Naive B cell (primary cell): ENCODE measurements around the gene DNASE1L2. TPM values are rescaled to one million over a fixed set of nuclear protein-coding genes. Genes with fewer than 3 reads are reported as not detected.

Source experiments
- ATAC-seq, 2 donors: fragments of 150-1000 bp; cut with Tn5 transposase; 2 replicates each; pipeline ENCODE4 v1.10.0; 2021; ENCODE audit warnings: low read depth in 2 of 2, mild to moderate bottlenecking in 2 of 2, moderate library complexity in 2 of 2
- DNase-seq: peaks from one replicate; pipeline ENCODE4 v3.0.0; 2022
- H3K27ac Mint-ChIP-seq, 6 donors: one replicate each; pipeline ENCODE4 v1.8.0; 2020 to 2022; ENCODE audit warnings: mild to moderate bottlenecking in 6 of 6, mixed read lengths in 6 of 6, moderate library complexity in 5 of 6, inconsistent platforms in 2 of 6
- H3K27me3 Mint-ChIP-seq, 3 donors: one replicate each; pipeline ENCODE4 v1.8.0; 2021 to 2022; ENCODE audit warnings: mixed read lengths in 3 of 3, mild to moderate bottlenecking in 1 of 3
- H3K36me3 Mint-ChIP-seq, 2 donors: one replicate each; pipeline ENCODE4 v1.8.0; 2020 to 2022; ENCODE audit warnings: mixed read lengths in 2 of 2, inconsistent platforms in 1 of 2, mild to moderate bottlenecking in 1 of 2
- H3K4me1 Mint-ChIP-seq, 3 donors: one replicate each; pipeline ENCODE4 v1.8.0; 2020 to 2022; ENCODE audit warnings: mixed read lengths in 3 of 3, inconsistent platforms in 1 of 3, mild to moderate bottlenecking in 1 of 3, moderate library complexity in 1 of 3
- H3K4me3 Mint-ChIP-seq, 8 donors: one replicate each; pipeline ENCODE4 v1.8.0; 2020 to 2022; ENCODE audit warnings: mild to moderate bottlenecking in 8 of 8, mixed read lengths in 8 of 8, moderate library complexity in 8 of 8, inconsistent platforms in 2 of 8
- H3K9me3 Mint-ChIP-seq, 7 donors: one replicate each; pipeline ENCODE4 v1.8.0; 2020 to 2022; ENCODE audit warnings: mixed read lengths in 7 of 7, mild to moderate bottlenecking in 5 of 7, inconsistent platforms in 2 of 7, moderate library complexity in 1 of 7
- polyA plus RNA-seq, 6 donors: library from polyadenylated mRNA; unstranded; fragments of 300-500 nt; fragmentation: Illumina TruSeq; gene quantifications; one replicate each; pipeline ENCODE4 v1.2.3, GENCODE V29; 2021; ENCODE audit warnings: low read depth in 6 of 6

DNASE1L2 gene
- polyA plus RNA-seq, 6 donors from 2014 or later, result 0.30 TPM; not detected in 5

DNA sequence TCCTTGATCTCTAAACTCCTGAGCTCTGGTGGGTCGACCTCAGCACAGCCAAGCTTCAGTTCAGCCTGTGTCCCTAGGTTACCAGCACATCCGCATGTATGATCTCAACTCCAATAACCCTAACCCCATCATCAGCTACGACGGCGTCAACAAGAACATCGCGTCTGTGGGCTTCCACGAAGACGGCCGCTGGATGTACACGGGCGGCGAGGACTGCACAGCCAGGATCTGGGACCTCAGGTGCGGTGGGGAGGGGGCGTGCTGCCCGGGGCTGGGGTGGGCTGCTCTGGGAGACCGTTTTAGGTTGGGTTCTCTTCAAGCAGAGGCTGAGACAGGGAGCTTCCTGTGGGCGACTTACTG, 29.8 kb upstream of the DNASE1L2 start:
- Mint-ChIP-seq H3K27ac (peak overlapping the region in 5 of 6 donors; percentile 63 to 96 (median 88)), H3K4me3 (peak overlapping the region; percentile 66 to 88 (median 80)), H3K4me1 (peaks cover 17 to 32% (median 20%) of the 10 kb centered on the region in 3 donors), H3K27me3 (peaks cover 0 to 8% (median 0%) of the 10 kb centered on the region in 3 donors), H3K36me3 (peaks cover 0 to 9% of the 10 kb centered on the region in 2 donors), H3K9me3 (no peaks in the 10 kb centered on the region)
- no peak for ATAC-seq
- DNase-seq, result no peak

DNA sequence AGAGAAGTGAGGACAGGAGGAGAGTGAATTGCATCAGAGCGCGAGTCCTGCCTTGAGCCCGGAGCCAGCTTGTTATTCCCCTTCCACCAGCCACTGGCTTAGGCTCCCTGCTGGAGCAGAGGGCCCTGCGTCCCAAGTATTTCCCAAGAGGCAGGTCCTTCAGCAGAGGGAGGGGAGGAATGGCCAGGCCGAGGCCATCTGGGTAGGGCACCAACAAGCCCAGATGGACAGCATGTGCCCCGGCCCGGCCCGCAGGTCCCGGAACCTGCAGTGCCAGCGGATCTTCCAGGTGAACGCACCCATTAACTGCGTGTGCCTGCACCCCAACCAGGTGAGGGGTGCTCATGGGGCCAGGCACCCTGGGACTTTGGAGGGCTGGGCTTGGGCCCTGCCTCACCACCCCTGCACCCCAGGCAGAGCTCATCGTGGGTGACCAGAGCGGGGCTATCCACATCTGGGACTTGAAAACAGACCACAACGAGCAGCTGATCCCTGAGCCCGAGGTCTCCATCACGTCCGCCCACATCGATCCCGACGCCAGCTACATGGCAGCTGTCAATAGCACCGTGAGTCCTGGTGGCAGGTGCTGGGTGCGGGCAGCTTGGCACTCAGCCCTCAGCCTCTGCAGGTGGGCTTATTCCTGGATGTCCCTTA, 29.3 kb upstream of the DNASE1L2 start:
- DNase-seq (no peak), ATAC-seq (no peak)
- Mint-ChIP-seq H3K36me3 (peaks cover 0 to 9% of the 10 kb centered on the region in 2 donors), H3K27me3 (peaks cover 0 to 3% (median 0%) of the 10 kb centered on the region in 3 donors), H3K4me1 (peaks cover 17 to 32% (median 23%) of the 10 kb centered on the region in 3 donors), H3K4me3 (peak overlapping the region in 7 of 8 donors; percentile 66 to 88 (median 81)), H3K9me3 (no peaks in the 10 kb centered on the region), H3K27ac (peak overlapping the region in 4 of 6 donors; percentile 57 to 96 (median 86))

DNA sequence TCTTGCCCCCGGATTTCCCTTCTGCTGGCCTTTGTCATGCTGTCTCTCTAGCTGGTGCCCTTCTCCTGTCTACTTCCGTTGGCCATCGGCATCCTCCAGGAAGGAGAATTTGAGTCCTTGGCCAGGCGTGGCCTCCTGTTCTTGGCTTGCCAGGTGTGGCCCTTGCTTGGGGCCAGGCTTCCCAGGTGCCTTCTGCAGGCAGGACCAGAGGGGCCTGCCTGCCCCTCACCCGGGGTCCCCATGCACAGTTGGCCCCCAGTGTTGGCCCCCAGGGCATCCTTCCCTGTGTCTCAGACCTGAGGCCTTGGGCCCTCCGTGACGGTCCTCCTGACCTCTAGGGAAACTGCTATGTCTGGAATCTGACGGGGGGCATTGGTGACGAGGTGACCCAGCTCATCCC, 28.4 kb upstream of the DNASE1L2 start:
- H3K27ac Mint-ChIP-seq, result peak overlapping the region in 2 of 6 donors; percentile 54 to 78
- H3K27me3 Mint-ChIP-seq, result no peaks in the 10 kb centered on the region
- ATAC-seq (no peak), DNase-seq (no peak)
- no peaks in the 10 kb centered on the region for H3K9me3 Mint-ChIP-seq
- H3K4me1 Mint-ChIP-seq, result peaks cover 22 to 34% (median 26%) of the 10 kb centered on the region in 3 donors
- peak overlapping the region in 7 of 8 donors; percentile 19 to 87 (median 68) for H3K4me3 Mint-ChIP-seq
- H3K36me3 Mint-ChIP-seq, result peaks cover 0 to 9% of the 10 kb centered on the region in 2 donors

DNA sequence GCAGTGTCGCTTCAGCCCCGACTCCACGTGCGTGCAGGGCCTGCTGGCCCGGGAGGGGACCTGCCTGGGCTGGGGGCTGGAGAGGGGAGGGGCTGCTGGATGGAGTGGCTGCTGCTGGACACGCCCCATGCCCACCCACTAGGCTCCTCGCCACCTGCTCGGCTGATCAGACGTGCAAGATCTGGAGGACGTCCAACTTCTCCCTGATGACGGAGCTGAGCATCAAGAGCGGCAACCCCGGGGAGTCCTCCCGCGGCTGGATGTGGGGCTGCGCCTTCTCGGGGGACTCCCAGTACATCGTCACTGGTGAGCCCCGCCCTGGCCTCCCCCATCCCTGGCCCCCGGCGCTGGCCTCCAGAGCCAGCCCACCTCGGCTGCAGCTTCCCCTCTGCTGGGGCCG, 27.9 kb upstream of the DNASE1L2 start:
- Mint-ChIP-seq H3K36me3 (peaks cover 0 to 9% of the 10 kb centered on the region in 2 donors), H3K4me3 (peak overlapping the region in 1 of 8 donors; percentile 33), H3K27me3 (no peaks in the 10 kb centered on the region), H3K4me1 (peaks cover 26 to 37% (median 26%) of the 10 kb centered on the region in 3 donors), H3K9me3 (no peaks in the 10 kb centered on the region), H3K27ac (no peak overlapping the region)
- ATAC-seq (no peak), DNase-seq (no peak)

DNA sequence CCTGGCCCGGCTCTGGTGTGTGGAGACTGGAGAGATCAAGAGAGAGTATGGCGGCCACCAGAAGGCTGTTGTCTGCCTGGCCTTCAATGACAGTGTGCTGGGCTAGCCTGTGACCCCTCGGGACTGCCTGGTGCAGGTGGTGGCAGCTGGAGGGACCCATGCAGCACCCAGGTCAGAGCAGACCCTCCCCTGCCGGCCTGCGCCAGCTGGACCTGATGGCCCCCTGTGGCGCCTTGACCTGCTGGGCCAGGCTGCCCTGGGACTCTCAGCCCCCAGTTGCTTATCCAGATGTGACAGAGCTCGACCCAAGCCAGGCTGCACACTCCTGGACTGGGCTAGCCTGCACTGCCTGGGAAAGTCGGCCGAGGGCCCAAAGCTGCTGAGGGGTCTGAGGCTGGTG, 27.5 kb upstream of the DNASE1L2 start:
- DNase-seq (no peak), ATAC-seq (no peak)
- Mint-ChIP-seq H3K36me3 (peaks cover 0 to 9% of the 10 kb centered on the region in 2 donors), H3K9me3 (no peaks in the 10 kb centered on the region), H3K27ac (no peak overlapping the region), H3K4me1 (peaks cover 22 to 36% (median 31%) of the 10 kb centered on the region in 3 donors), H3K4me3 (no peak overlapping the region), H3K27me3 (no peaks in the 10 kb centered on the region)

DNA sequence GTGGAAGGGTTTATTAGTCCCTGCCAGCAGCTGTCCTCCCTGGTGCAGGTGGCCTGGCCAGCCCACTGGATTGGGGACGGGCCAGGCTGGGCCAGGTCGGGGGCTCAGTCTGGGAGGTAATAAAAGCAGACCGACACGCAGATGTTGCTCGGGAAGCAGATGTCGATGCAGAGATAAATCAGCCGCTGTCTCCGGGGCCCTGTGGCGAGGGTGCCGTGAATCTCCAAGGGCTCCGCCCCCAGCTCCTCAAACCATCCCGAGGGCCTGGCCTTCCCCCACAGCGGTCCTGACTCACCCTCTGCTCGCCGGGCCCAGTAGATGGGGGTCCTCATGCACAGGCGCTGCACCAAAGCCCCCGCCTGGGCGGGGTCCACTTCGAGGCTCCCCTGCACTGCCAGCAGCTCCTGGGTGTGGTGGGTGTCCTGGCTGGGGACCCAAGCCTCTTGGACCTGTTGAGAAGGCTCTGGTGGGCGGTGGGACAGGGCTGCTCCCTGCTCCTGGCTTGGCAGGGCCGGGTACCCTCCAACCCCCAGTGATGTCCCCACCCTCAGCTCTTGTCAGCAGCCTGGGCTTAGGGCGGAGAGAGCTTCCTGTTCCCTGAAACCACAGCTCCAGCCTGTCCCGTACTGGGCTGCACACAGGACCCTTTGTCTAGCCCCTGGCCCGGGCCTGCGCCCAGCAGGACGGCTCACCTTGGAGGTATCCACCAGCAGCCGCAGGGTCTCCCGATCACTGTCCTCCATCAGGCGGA, 26.8 kb upstream of the DNASE1L2 start:
- DNase-seq, result no peak
- peaks cover 20 to 32% (median 29%) of the 10 kb centered on the region in 3 donors for H3K4me1 Mint-ChIP-seq
- peaks cover 0 to 9% of the 10 kb centered on the region in 2 donors for H3K36me3 Mint-ChIP-seq
- ATAC-seq, result no peak
- H3K9me3 Mint-ChIP-seq, result no peaks in the 10 kb centered on the region
- H3K4me3 Mint-ChIP-seq, result no peak overlapping the region
- H3K27me3 Mint-ChIP-seq, result no peaks in the 10 kb centered on the region
- no peak overlapping the region for H3K27ac Mint-ChIP-seq

DNA sequence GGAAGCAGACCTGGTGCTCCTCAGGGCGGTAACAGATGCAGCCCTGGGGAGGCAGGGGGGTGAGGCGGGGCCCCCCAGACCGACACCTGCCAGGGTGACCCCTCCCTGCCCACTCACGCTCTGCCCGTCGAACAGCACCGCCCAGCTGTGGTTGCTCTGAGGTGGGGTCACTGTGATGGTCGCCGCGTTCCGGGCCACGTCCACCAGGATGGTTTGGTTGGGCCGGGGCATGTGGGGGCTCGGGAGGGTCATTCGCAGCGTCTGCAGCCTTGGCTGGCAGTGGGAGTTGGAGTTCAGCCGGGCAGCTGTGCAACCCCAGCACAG, 26.3 kb upstream of the DNASE1L2 start:
- no peak for ATAC-seq

DNA sequence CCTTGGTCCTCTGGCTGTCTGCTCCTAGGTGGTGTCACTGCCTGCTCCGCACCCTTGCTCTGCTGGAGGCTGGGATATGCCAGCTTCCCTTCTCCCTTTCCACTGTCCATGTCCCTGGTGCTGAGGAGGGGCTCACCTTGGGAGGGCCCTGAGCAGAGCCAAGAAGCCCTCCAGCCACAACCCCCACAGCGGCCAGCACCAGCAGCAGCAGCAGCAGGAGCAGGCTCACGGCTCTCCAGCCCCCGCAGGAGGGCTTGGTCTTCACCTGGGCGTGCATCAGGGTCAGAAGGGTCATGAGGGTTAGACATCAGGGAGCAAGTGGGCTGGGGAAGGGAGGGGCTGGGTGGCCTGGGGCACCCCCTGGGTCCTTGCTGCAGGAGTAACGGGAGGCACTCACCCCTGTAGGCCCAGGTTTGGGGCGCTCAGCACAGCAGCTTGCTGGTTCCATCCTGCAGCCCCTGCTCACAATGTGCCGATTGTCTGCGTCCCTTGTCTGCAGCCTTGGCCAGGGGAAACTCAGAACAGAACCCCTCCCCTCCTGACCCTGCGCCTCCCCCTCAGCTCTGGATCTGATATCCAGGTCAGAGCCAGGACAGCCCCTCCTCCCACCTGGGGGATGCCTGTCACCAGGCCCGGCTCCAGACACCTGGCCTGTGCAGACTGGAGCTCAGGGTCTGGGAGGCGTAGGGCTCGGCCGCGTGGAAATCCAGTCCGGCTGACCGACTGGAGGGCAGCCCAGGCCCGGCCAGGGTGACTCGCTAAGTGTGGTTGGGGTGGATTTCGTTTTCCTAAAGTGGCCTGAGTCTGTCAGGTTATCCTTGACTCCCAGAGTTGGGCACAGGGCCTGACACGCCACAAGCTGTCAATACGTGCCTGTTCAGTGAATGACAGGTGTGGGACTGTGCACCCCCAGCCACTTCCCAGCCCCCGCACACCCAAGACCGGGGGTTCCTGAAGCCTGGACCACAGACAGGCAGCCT, 25.6 kb upstream of the DNASE1L2 start, which contains the start of gene BRICD5:
BRICD5 (minus strand) TSS at position 478 of the 980 bp plus-strand sequence; CDS start at position 448, 30 bp downstream.
- peak within 1 kb of the TSS in 2 of 8 donors; percentile 45 to 46 for H3K4me3 Mint-ChIP-seq
- no peaks in the 10 kb centered on the region for H3K9me3 Mint-ChIP-seq
- H3K27ac Mint-ChIP-seq, result peak within 1 kb of the TSS in 1 of 6 donors; percentile 47
- DNase-seq, result no peak
- no peaks in the 10 kb centered on the region for H3K27me3 Mint-ChIP-seq
- H3K4me1 Mint-ChIP-seq, result peaks cover 21 to 29% (median 27%) of the 10 kb centered on the region in 3 donors
- no peak for ATAC-seq
- peaks cover 0 to 9% of the 10 kb centered on the region in 2 donors for H3K36me3 Mint-ChIP-seq

More for the DNA sequence above, 26.3 kb upstream of the DNASE1L2 start:
- Mint-ChIP-seq H3K4me3 (no peak overlapping the region), H3K27me3 (no peaks in the 10 kb centered on the region), H3K36me3 (peaks cover 0 to 9% of the 10 kb centered on the region in 2 donors), H3K4me1 (peaks cover 17 to 29% (median 24%) of the 10 kb centered on the region in 3 donors), H3K9me3 (no peaks in the 10 kb centered on the region), H3K27ac (no peak overlapping the region)
- DNase-seq, result no peak

DNA sequence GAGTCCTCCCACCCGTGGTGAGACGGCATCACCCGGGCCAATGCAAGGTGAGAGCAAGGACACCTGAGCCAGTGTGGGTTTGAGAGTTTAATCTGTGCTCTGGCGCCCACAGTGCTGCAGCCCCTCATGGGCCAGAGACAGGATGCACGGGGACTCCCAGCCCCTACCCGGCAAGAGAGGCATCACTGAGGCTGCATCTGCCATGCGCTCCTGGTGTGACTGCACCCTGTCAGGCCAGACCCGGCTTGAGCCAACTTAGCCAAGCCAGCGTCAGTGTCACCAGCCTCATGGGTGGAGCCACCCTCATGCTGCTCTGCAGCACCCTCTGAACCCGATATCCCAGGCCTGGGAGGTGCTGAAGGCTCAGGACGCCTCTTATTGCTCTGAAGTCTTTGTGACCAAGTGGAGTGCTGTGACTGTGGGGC, 24.3 kb upstream of the DNASE1L2 start:
- ATAC-seq (no peak), DNase-seq (no peak)
- Mint-ChIP-seq H3K4me1 (peaks cover 17 to 26% (median 22%) of the 10 kb centered on the region in 3 donors), H3K36me3 (peaks cover 0 to 9% of the 10 kb centered on the region in 2 donors), H3K9me3 (no peaks in the 10 kb centered on the region), H3K27me3 (no peaks in the 10 kb centered on the region), H3K27ac (peak overlapping the region in 1 of 6 donors; percentile 73), H3K4me3 (peak overlapping the region in 3 of 8 donors; percentile 13 to 46 (median 25))

DNA sequence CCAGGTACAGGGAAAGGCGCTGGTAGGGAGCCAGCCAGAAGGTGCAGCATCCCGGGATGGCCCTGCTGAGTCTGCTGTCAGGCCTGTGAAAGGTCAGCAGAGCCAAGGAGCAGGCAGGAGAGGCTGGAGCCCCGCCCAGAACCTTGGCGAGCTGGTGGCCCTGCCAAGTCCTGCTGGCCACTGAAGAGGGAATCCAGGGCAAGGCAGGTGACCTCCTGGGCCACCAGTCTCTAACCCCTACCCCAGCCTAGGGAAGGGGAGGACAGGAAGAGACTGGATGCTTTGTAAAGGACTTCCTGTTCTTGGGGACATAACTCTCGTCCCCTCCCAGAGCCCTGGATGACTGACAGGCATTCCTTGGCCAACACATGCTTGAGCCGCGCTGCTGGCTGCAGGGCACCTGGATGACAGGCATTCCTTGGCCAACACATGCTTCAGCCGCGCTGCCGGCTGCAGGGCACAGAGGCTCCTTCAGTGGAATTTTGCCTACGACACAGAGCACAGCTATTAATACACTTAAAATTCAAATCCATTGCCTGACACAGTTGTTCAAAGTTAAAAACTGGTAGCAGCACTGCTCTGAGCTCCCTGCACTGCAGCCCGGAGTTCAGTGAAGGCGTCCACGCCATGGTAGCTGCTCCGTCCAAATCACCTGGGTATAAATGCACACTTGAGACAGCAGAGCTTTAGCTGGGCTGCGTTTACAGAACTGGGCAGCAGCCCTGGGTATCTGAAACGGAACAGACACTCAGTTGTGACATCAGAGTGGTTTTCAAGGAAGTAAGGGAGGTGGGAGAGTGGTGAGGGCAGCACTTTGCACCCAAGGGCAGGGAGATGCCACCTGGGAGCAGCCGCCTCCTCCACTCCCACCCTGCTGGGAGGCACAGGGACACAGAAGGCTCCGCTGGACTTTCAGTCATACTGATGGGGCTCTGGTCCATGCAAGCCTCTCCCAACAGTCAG, 23.6 kb upstream of the DNASE1L2 start:
- Mint-ChIP-seq H3K4me1 (peaks cover 13 to 21% (median 17%) of the 10 kb centered on the region in 3 donors), H3K36me3 (peaks cover 0 to 5% of the 10 kb centered on the region in 2 donors), H3K27ac (peak overlapping the region in 2 of 6 donors; percentile 21 to 73), H3K4me3 (peak overlapping the region; percentile 36 to 86 (median 78)), H3K27me3 (no peaks in the 10 kb centered on the region), H3K9me3 (no peaks in the 10 kb centered on the region)
- no peak for ATAC-seq
- no peak for DNase-seq

DNA sequence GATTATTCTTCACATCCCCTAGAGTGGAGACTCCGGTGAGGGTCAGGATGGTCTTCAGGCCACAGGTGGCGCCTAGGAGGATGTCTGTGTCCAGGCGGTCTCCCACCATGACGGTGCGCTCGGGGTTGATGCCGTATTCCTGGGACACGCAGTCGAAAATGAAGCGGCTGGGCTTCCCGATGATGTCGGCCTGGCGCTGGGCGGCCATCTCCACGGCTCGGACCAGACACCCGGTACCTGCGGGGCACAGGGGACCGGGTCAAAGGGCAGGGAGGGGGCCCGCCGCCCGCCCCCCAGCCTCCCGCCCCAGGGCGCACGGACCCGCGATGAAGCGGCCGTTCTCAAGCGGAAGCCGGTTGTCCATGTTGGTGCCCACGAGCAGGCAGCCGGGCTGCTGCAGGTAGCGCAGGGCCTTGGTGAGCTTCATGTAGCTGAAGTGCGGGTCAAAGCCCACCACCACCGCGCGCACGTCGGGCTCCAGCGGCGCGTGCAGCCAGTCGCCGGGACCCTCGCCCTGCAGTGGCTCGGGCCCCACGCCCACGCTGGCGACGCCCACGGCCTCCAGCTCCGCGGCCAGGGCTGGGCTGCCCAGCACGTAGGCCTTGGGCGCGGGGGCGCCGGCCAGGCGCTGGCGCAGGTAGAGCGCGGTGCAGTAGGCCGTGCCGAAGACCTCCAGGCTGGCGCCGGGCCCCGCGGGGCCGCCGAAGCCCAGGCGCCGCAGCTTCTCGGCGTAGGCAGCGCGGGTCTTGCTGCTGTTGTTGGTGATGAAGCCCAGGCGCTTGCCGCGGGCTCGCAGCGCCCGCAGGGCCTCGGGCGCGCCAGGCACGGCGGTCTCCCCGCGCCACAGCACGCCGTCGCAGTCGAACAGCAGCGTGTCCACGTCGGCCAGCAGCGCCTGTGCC, 22.2 kb upstream of the DNASE1L2 start:
- H3K4me1 Mint-ChIP-seq, result peaks cover 10 to 18% (median 11%) of the 10 kb centered on the region in 3 donors
- no peaks in the 10 kb centered on the region for H3K27me3 Mint-ChIP-seq
- H3K9me3 Mint-ChIP-seq, result no peaks in the 10 kb centered on the region
- H3K4me3 Mint-ChIP-seq, result peak overlapping the region; percentile 69 to 87 (median 82)
- peak; percentile 2 to 3 for ATAC-seq
- DNase-seq, result no peak
- H3K27ac Mint-ChIP-seq, result peak overlapping the region in 1 of 6 donors; percentile 82
- no peaks in the 10 kb centered on the region for H3K36me3 Mint-ChIP-seq
